Activated B cell treated with CpG ODN at 0.5 μM for 24 hours (primary cell): ENCODE data around the gene AXIN1. TPM values are rescaled to one million over a fixed set of nuclear protein-coding genes. Genes with fewer than 3 reads are reported as not detected.

Experiments used
- ATAC-seq: fragments of 200-7000 bp; cut with Tn5 transposase; one replicate; pipeline ENCODE4 v1.10.0; 2021; ENCODE audit warnings: low read depth, mild to moderate bottlenecking, moderate library complexity
- CTCF ChIA-PET: fragments of 350-600 bp; sonication (Branson Sonifier 250); formaldehyde crosslinking; loops from one replicate; lab custom pipeline; 2021; ENCODE audit warnings: antibody characterized with exemption; lab: Charles Lee
- POLR2A ChIA-PET: fragments of 350-600 bp; sonication (Branson Sonifier 250); formaldehyde crosslinking; loops from one replicate; lab custom pipeline; 2021; ENCODE audit warnings: antibody characterized with exemption; lab: Charles Lee
- DNase-seq: peaks from one replicate; pipeline ENCODE4 v3.0.0; 2022
- H3K27ac Mint-ChIP-seq: one replicate; pipeline ENCODE4 v1.8.0; 2020; ENCODE audit warnings: mixed read lengths
- H3K27me3 Mint-ChIP-seq: one replicate; pipeline ENCODE4 v1.8.0; 2021; ENCODE audit warnings: mixed read lengths
- H3K36me3 Mint-ChIP-seq: one replicate; pipeline ENCODE4 v1.8.0; 2021; ENCODE audit warnings: low read depth, mixed read lengths
- H3K4me1 Mint-ChIP-seq: one replicate; pipeline ENCODE4 v1.8.0; 2021; ENCODE audit warnings: mixed read lengths
- H3K4me3 Mint-ChIP-seq: one replicate; pipeline ENCODE4 v1.8.0; 2020; ENCODE audit warnings: mild to moderate bottlenecking, mixed read lengths
- H3K9me3 Mint-ChIP-seq: one replicate; pipeline ENCODE4 v1.8.0; 2020; ENCODE audit warnings: mixed read lengths
- intact Hi-C: fragments of 100-400 bp; cut with micrococcal nuclease; formaldehyde crosslinking; loops from one replicate; pipeline ENCODE4 v1.15.1; 2024
- total RNA-seq: library from RNA; stranded (reverse); gene quantifications from 2 replicates; pipeline ENCODE4 v1.2.3, GENCODE V29; 2022
- TF ChIP-seq, protein P1 (sequence below): fragments of 200-600 bp; IDR thresholded peaks from one replicate; pipeline ENCODE4 v1.8.0; 2022; ENCODE audit warnings: antibody characterized with exemption, mild to moderate bottlenecking

AXIN1 gene
- total RNA-seq, 1 donor from 2014 or later: 30.6 TPM

GRCh38 chr16:252366-253337 lies 99.9 kb downstream of the AXIN1 start:
- Mint-ChIP-seq H3K9me3 (no peaks in the 10 kb centered on the region), H3K27me3 (no peaks in the 10 kb centered on the region), H3K4me1 (peaks cover 9% of the 10 kb centered on the region), H3K36me3 (peaks cover 52% of the 10 kb centered on the region), H3K27ac (peak overlapping the region; percentile 73), H3K4me3 (peak overlapping the region; percentile 73)
- ChIA-PET CTCF (no interaction called here), POLR2A (interaction anchor here (0.6 to 2.1 kb wide), 3 partner anchors 17 to 114 kb away, joined by 3 to 15 read pairs (median 10); partner anchors contain the start of genes FAM234A and NPRL3)
- ATAC-seq: peak; percentile 47
- TF ChIP-seq, protein P1, sequence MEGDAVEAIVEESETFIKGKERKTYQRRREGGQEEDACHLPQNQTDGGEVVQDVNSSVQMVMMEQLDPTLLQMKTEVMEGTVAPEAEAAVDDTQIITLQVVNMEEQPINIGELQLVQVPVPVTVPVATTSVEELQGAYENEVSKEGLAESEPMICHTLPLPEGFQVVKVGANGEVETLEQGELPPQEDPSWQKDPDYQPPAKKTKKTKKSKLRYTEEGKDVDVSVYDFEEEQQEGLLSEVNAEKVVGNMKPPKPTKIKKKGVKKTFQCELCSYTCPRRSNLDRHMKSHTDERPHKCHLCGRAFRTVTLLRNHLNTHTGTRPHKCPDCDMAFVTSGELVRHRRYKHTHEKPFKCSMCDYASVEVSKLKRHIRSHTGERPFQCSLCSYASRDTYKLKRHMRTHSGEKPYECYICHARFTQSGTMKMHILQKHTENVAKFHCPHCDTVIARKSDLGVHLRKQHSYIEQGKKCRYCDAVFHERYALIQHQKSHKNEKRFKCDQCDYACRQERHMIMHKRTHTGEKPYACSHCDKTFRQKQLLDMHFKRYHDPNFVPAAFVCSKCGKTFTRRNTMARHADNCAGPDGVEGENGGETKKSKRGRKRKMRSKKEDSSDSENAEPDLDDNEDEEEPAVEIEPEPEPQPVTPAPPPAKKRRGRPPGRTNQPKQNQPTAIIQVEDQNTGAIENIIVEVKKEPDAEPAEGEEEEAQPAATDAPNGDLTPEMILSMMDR: no peak
- no peak for DNase-seq
- intact Hi-C loops: no loop called here

DNA sequence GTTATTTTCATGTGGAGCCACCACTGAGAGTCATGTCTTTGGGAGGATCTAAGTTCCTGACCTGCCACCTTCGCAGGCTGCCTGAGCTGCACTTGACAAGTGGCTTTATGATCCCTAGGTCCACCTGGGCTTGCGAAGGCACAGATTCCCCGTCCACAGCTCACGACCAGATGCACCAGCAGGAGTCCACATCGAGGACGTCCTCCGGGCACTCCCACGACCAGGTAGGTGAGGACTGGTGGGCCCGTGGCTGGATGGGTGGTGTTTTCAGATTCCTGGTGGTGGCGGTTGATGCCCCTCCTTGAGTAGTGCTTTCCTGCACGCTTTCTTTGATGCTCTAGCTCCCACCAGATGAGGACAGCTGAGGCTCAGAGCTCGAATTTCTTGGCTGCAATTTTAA lies 103.1 kb downstream of the AXIN1 start:
- H3K9me3 Mint-ChIP-seq: no peaks in the 10 kb centered on the region
- ATAC-seq (no peak), DNase-seq (no peak)
- H3K27me3 Mint-ChIP-seq: no peaks in the 10 kb centered on the region
- peaks cover 9% of the 10 kb centered on the region for H3K4me1 Mint-ChIP-seq
- H3K4me3 Mint-ChIP-seq: no peak overlapping the region
- H3K36me3 Mint-ChIP-seq: peaks cover 31% of the 10 kb centered on the region
- CTCF ChIA-PET: no interaction called here
- intact Hi-C loops: no loop called here
- TF ChIP-seq, protein P1: no peak
- no peak overlapping the region for H3K27ac Mint-ChIP-seq
- POLR2A ChIA-PET: no interaction called here

DNA sequence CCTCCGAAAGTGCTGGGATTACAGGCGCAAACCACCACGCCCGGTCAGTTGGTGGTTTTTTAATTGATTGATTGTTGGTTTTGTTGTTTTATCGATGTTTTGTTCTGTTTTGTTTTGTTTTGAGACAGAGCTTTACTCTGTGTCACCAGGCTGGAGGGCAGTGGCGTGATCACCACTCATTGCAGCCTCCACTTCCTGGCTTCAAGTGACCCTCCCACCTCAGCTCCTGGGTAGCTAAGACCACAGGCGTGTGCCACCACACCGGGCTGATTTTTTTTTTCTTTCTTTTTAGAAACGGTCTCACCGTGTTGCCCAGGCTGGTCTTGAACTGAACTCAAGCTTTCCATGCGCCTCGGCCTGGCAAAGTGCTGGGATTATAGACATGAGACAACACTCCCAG lies 105.5 kb downstream of the AXIN1 start:
- DNase-seq: no peak
- Mint-ChIP-seq H3K27ac (no peak overlapping the region), H3K27me3 (no peaks in the 10 kb centered on the region), H3K4me3 (no peak overlapping the region), H3K36me3 (peaks cover 14% of the 10 kb centered on the region), H3K9me3 (no peaks in the 10 kb centered on the region), H3K4me1 (peaks cover under 1% of the 10 kb centered on the region)
- POLR2A ChIA-PET: no interaction called here
- intact Hi-C loops: no loop called here
- TF ChIP-seq, protein P1: no peak
- CTCF ChIA-PET: no interaction called here
- no peak for ATAC-seq

DNA sequence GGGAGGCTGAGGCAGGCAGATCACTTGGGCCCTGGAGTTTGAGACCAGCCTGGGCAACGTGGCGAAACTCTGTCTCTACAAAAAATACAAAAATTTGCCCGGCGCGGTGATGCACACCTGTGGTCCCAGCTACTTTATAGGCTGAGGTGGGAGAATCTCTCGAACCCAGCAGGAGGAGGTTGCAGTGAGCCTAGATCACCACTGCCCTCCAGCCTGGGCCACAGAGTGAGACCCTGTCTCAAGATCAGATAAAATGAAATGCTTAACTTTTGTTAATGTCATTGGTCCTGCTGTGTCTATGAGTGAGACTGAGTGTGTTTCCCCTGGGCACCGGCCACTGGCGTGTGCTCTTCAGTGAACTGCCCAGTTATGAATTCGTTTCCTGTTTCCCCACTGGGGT lies 107.4 kb downstream of the AXIN1 start:
- Mint-ChIP-seq H3K4me1 (peaks cover 5% of the 10 kb centered on the region), H3K27me3 (no peaks in the 10 kb centered on the region), H3K9me3 (no peaks in the 10 kb centered on the region), H3K4me3 (no peak overlapping the region), H3K36me3 (peaks cover 9% of the 10 kb centered on the region), H3K27ac (no peak overlapping the region)
- intact Hi-C loops: no loop called here
- TF ChIP-seq, protein P1: no peak
- ATAC-seq (no peak), DNase-seq (no peak)
- POLR2A ChIA-PET: no interaction called here
- CTCF ChIA-PET: no interaction called here

DNA sequence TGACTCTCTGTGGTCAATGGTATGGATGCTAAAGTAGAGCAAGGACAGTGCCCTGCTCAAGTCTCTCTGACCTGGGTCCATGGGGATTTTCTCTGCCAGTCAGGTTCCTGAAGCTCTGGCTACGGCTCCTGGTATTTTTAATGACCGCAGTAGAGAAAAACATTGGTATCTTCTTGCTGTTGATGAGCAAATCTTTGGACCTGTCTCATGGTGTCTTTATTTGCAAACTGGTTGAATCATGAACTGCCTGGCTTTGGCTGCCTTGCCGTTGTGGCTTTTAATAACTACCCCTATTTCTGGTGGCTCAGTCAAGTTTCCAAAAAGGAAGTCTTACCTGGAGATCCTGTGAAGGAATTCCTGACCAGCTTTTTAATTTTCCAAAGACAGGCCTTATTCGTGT lies 109.2 kb downstream of the AXIN1 start:
- Mint-ChIP-seq H3K9me3 (no peaks in the 10 kb centered on the region), H3K27ac (no peak overlapping the region), H3K27me3 (no peaks in the 10 kb centered on the region), H3K36me3 (peaks cover 5% of the 10 kb centered on the region), H3K4me3 (no peak overlapping the region), H3K4me1 (peaks cover 11% of the 10 kb centered on the region)
- CTCF ChIA-PET: no interaction called here
- intact Hi-C loops: no loop called here
- TF ChIP-seq, protein P1: no peak
- POLR2A ChIA-PET: interaction anchor here (1.6 kb wide), 1 partner anchor 8 kb away, joined by 3 read pairs; no protein-coding TSS in a partner anchor
- DNase-seq (no peak), ATAC-seq (no peak)
